ENCODE measurements around the gene HCN2. TPM values are rescaled to one million over a fixed set of nuclear protein-coding genes. Genes with fewer than 3 reads are reported as not detected.
A peak's percentile ranks its signal among the peaks of the same experiment; 100 is the strongest.

The HCN2 gene
- total RNA-seq, 1 donor from 2014 or later = not detected

DNA sequence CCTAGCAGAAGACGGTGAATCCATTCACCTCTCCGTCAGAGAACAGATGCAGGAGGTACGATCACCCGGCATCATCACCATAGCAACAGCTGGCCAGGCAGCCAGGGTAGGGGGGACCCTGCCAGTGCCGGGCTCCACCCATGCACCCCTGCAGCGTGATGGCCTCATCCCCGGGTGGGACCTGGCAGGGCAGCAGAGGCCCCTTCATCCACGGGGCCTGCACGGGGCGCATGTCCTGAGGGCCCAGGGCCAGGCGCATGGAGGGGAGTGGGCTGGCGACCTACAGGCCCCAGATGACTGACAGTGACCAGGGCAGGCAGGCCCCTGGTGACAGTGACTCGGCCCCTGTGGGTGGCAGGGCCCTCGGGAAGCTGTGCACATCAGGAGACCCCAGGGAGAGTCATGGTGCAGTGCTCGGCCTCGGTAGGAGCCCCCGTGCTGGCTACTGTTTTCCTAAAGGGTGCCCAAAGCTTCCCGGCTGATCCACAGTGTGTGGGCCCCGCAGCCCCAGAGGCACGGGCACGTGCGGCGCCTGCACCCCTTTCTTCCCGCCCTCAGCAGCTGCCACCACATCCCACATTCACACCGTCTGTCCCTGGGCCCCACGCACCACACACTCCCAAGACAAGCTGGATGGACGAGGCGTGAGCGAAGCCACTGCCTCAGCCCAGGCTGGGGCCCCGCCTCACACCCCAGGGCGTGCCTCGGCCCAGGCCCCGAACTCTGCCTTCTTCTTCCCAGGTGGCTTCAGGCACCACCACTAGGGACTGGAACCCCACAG, 68.6 kb downstream of the HCN2 start:
- no peaks in the 10 kb centered on the region for H3K27me3 ChIP-seq
- H3K4me1 ChIP-seq = peaks cover 12% of the 10 kb centered on the region
- Mint-ChIP-seq H3K4me3 (no peak overlapping the region), H3K27ac (no peak overlapping the region), H3K9me3 (no peaks in the 10 kb centered on the region), H3K4me1 (peaks cover 16% of the 10 kb centered on the region), H3K36me3 (no peaks in the 10 kb centered on the region), H3K27me3 (ENCODE audit: insufficient read depth, low read depth) (no peaks in the 10 kb centered on the region)
- no peaks in the 10 kb centered on the region for H3F3A ChIP-seq (ENCODE audit: low read depth)
- no peak overlapping the region for H2AFZ ChIP-seq (replicated peaks)
- peak overlapping the region; percentile 14 for H3K9ac ChIP-seq
- no peak overlapping the region for H3K27ac ChIP-seq
- peaks cover 97% of the 10 kb centered on the region for H3K79me2 ChIP-seq (ENCODE audit: low read depth)
- no peak overlapping the region for H3K4me2 ChIP-seq
- no peak overlapping the region for H3K4me3 ChIP-seq
- DNase-seq (ENCODE audit: low spot score) = no peak
- H4K20me1 ChIP-seq (ENCODE audit: low read depth) = peaks cover 94% of the 10 kb centered on the region
- TF ChIP-seq, protein P1, sequence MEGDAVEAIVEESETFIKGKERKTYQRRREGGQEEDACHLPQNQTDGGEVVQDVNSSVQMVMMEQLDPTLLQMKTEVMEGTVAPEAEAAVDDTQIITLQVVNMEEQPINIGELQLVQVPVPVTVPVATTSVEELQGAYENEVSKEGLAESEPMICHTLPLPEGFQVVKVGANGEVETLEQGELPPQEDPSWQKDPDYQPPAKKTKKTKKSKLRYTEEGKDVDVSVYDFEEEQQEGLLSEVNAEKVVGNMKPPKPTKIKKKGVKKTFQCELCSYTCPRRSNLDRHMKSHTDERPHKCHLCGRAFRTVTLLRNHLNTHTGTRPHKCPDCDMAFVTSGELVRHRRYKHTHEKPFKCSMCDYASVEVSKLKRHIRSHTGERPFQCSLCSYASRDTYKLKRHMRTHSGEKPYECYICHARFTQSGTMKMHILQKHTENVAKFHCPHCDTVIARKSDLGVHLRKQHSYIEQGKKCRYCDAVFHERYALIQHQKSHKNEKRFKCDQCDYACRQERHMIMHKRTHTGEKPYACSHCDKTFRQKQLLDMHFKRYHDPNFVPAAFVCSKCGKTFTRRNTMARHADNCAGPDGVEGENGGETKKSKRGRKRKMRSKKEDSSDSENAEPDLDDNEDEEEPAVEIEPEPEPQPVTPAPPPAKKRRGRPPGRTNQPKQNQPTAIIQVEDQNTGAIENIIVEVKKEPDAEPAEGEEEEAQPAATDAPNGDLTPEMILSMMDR (IDR thresholded peaks at IDR 0.05) = no peak
- TF ChIP-seq EZH2 (IDR thresholded peaks at IDR 0.05) (no peak), EZH2phosphoT487 (IDR thresholded peaks at IDR 0.05) (no peak)
- no peaks in the 10 kb centered on the region for H3K36me3 ChIP-seq
- H3K9me3 ChIP-seq (ENCODE audit: low read depth) = no peaks in the 10 kb centered on the region

GRCh38 chr19:658916-659839, 69.5 kb downstream of the HCN2 start:
- Histone ChIP-seq H3K4me2 (no peak overlapping the region), H3K79me2 (ENCODE audit: low read depth) (peaks cover 88% of the 10 kb centered on the region)
- no peak for DNase-seq (ENCODE audit: low spot score)

DNA sequence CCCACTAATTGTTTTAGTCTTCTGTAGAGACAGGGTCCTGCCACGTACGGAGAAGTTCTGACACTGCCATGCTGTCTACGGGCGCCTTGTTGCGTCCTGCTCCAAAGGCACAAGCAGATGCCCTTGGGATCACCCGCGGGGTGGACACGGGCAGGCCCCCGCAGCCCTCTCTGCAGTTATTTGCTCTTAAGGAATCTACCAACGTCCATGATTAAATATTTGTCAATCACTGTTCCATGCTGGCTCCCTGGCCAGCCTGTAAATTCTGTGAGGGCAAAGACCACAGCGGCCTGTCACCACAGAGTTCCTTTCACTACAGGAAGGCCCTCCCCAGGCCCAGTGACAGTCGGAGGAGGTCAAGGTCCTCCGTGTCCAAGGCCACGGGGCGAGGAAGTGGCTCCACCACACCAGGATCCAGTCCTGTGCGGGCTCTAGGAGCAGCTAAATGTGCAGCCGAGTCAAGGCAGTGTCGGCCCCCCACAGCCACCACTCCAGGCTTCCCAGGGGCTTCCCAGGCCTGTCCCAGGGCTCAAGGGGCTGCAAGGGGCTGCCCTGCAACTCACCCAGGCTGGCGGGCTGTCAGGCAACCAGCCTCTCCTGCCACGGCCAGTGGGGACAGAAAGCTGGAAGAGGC, 71.2 kb downstream of the HCN2 start:
- Mint-ChIP-seq H3K27ac (no peak overlapping the region), H3K27me3 (ENCODE audit: insufficient read depth, low read depth) (peaks cover 4% of the 10 kb centered on the region), H3K9me3 (peaks cover 3% of the 10 kb centered on the region), H3K4me1 (peaks cover 20% of the 10 kb centered on the region), H3K36me3 (no peaks in the 10 kb centered on the region), H3K4me3 (peak overlapping the region; percentile 85)
- Histone ChIP-seq H3F3A (ENCODE audit: low read depth) (peaks cover 11% of the 10 kb centered on the region), H3K4me3 (peak overlapping the region; percentile 100), H3K9ac (peak overlapping the region; percentile 34), H3K27ac (no peak overlapping the region), H4K20me1 (ENCODE audit: low read depth) (peaks cover 69% of the 10 kb centered on the region), H3K4me2 (peak overlapping the region; percentile 99), H2AFZ (replicated peaks) (no peak overlapping the region), H3K9me3 (ENCODE audit: low read depth) (no peaks in the 10 kb centered on the region), H3K4me1 (peaks cover 12% of the 10 kb centered on the region), H3K79me2 (ENCODE audit: low read depth) (peaks cover 70% of the 10 kb centered on the region), H3K27me3 (peaks cover 7% of the 10 kb centered on the region), H3K36me3 (no peaks in the 10 kb centered on the region)
- TF ChIP-seq EZH2phosphoT487 (IDR thresholded peaks at IDR 0.05) (no peak), EZH2 (IDR thresholded peaks at IDR 0.05) (no peak)
- TF ChIP-seq, protein P1 (IDR thresholded peaks at IDR 0.05) = no peak
- no peak for DNase-seq (ENCODE audit: low spot score)

More at GRCh38 chr19:658916-659839, 69.5 kb downstream of the HCN2 start:
- peaks cover 20% of the 10 kb centered on the region for H3K4me1 Mint-ChIP-seq
- Histone ChIP-seq H3K4me3 (no peak overlapping the region), H3K27ac (no peak overlapping the region), H3K9me3 (ENCODE audit: low read depth) (no peaks in the 10 kb centered on the region), H4K20me1 (ENCODE audit: low read depth) (peaks cover 85% of the 10 kb centered on the region), H2AFZ (replicated peaks) (no peak overlapping the region), H3K27me3 (no peaks in the 10 kb centered on the region), H3K4me1 (peaks cover 12% of the 10 kb centered on the region), H3K9ac (no peak overlapping the region), H3F3A (ENCODE audit: low read depth) (peaks cover 6% of the 10 kb centered on the region), H3K36me3 (no peaks in the 10 kb centered on the region)
- H3K9me3 Mint-ChIP-seq = peaks cover under 1% of the 10 kb centered on the region
- TF ChIP-seq EZH2phosphoT487 (IDR thresholded peaks at IDR 0.05) (no peak), EZH2 (IDR thresholded peaks at IDR 0.05) (no peak)
- TF ChIP-seq, protein P1 (IDR thresholded peaks at IDR 0.05) = no peak
- no peak overlapping the region for H3K4me3 Mint-ChIP-seq
- H3K27ac Mint-ChIP-seq = peak overlapping the region; percentile 37
- H3K27me3 Mint-ChIP-seq (ENCODE audit: insufficient read depth, low read depth) = no peaks in the 10 kb centered on the region
- H3K36me3 Mint-ChIP-seq = no peaks in the 10 kb centered on the region

All from neural progenitor cell (in vitro differentiated cells).